Heart right ventricle (tissue), 16 donors: ENCODE results near the gene DDAH1. TPM values are rescaled to one million over a fixed set of nuclear protein-coding genes. Genes with fewer than 3 reads are reported as not detected.
A peak's percentile ranks its signal among the peaks of the same experiment; 100 is the strongest.

Source experiments
- ATAC-seq, 8 donors: fragments of 200-7000 bp; cut with Tn5 transposase; one replicate each; pipeline ENCODE4 v1.9.1; 2020; ENCODE audit warnings: mild to moderate bottlenecking in 8 of 8, moderate library complexity in 8 of 8, moderate number of reproducible peaks in 1 of 8
- DNase-seq, 2 donors: peaks; one replicate each; pipeline ENCODE4 v3.0.0-alpha.2; 2020
- H3K27ac ChIP-seq, 10 donors: fragments of 200-600 bp; sonication (generic) in 2 of 10; one replicate each; pipeline versions ENCODE4 v1.5.0 to v1.8.0; 2020 to 2022; ENCODE audit warnings: mild to moderate bottlenecking in 3 of 10
- H3K27me3 ChIP-seq, 7 donors: fragments of 200-600 bp; one replicate each; pipeline ENCODE4 v1.8.0; 2021 to 2022; ENCODE audit warnings: mild to moderate bottlenecking in 2 of 7
- H3K36me3 ChIP-seq, 9 donors: fragments of 200-600 bp; sonication (generic) in 1 of 9; one replicate each; pipeline versions ENCODE4 v1.5.0 to v1.8.0; 2020 to 2022; ENCODE audit warnings: mild to moderate bottlenecking in 2 of 9
- H3K4me1 ChIP-seq, 9 donors: fragments of 200-600 bp; sonication (generic) in 1 of 9; one replicate each; pipeline versions ENCODE4 v1.5.0 to v1.8.0; 2020 to 2022; ENCODE audit warnings: mild to moderate bottlenecking in 4 of 9
- H3K4me3 ChIP-seq, 10 donors: fragments of 200-600 bp; sonication (generic) in 2 of 10; one replicate each; pipeline versions ENCODE4 v1.5.0 to v1.8.0; 2020 to 2022; ENCODE audit warnings: mild to moderate bottlenecking in 7 of 10, moderate library complexity in 2 of 10
- H3K9me3 ChIP-seq, 11 donors: fragments of 200-600 bp in 10 of 11; sonication (generic) in 2 of 11; one replicate each; pipeline versions ENCODE4 v1.5.0 to v1.8.0; 2013 to 2022; ENCODE audit warnings: mild to moderate bottlenecking in 2 of 11, control low read depth in 1 of 11, moderate library complexity in 1 of 11
- CTCF ChIP-seq, 9 donors: fragments of 200-600 bp; sonication (generic) in 2 of 9; IDR thresholded peaks; one replicate each; pipeline versions ENCODE4 v1.5.0 to v1.8.0; 2021 to 2022; ENCODE audit warnings: antibody characterized with exemption in 9 of 9, mild to moderate bottlenecking in 5 of 9, moderate library complexity in 1 of 9
- WGBS, 2 donors: extraction: QIAGEN DNeasy Blood & Tissue Kit; methylation state at CpG; one replicate each; pipeline ENCODE4 v1.1.7; 2013; ENCODE audit warnings: inconsistent platforms in 1 of 2; 5-methylcytosine and 5-hydroxymethylcytosine counted together
- intact Hi-C, 10 donors: fragments of 100-400 bp; cut with DNase I; formaldehyde crosslinking; loops; one replicate each; pipeline versions ENCODE4 v1.11.1 to v1.14.2; 2022
- polyA plus RNA-seq, 2 donors: library from polyadenylated mRNA; stranded (reverse); fragments of 200-250 nt; gene quantifications; one replicate each; pipeline ENCODE4 v1.2.3, GENCODE V29; 2013
- total RNA-seq, 10 donors: library from RNA; stranded (reverse); fragmentation: NEBNext Ultra II Directional in 3 of 10; extraction: Animal tissue kit (Norgen Biotek cat#: 25700) in 3 of 10; gene quantifications; one replicate each; pipeline versions ENCODE4 v1.2.1 to v1.2.4, GENCODE V29; 2021 to 2023
- donor health status: Arrhythmogenic right ventricular cardiomyopathy.
- donor health status: ischemic (EF 13 %, LVEDD 7.1; RV severe dilation, severe dysfunction).
- donor health status: healthy with polysubstance abuse.
- donor health status: DM: no; HTN: yes; CAD: no.
- donor health status: DM: no; HTN: no; CAD: no.
- donor health status: ischemic (EF 25% LVEDD 6.9; RV normal size, moderate dysfunction).
- donor health status: ischemic (EF 25% LVEDD 5.7; RV mildly dilated, moderate dysfunction).
- donor health status: healthy.
- donor health status: DM: yes; HTN: yes; CAD: no.
- donor health status: Ischemic cardiomyopathy.
- donor health status: ischemic (EF 35%, LVEDD 5.7; RV mildly dilated, moderate dysfunction).
- donor health status: nonischemic (EF 11% LVEDD 7.7; RV severe dilation, severe dysfunction).
- donor health status: DM: yes; HTN: yes; CAD: no.
- donor health status: PGD.
- donor health status: ischemic (EF 29% LVEDD 5.4; RV normal size, mild dysfunction).
- donor health status: nonischemic (EF 23%, LVEDD 6.1; RV moderate dilation, normal function).

Gene DDAH1
- total and polyA plus RNA-seq, 12 donors: 2.7 to 29.0 (median 16.6) TPM

GRCh38 chr1:85307987-85308832 lies 156.7 kb downstream of the DDAH1 start:
- H3K4me3 ChIP-seq: peak overlapping the region in 1 of 10 donors; percentile 14
- H3K36me3 ChIP-seq: no peaks in the 10 kb centered on the region
- ATAC-seq (peak; percentile 95 to 99 (median 97)), DNase-seq (peak; percentile 89)
- intact Hi-C loops: loop anchor here (1.0 to 10.0 kb wide), 24 partner anchors 41 to 709 kb away; partner anchors contain the start of genes CCN1 (in 5 of the 10), DDAH1 (in 1 of the 10) and ZNHIT6 (in 1 of the 10)
- peak overlapping the region in 1 of 10 donors; percentile 14 for H3K27ac ChIP-seq
- peaks cover 0 to 17% (median 8%) of the 10 kb centered on the region in 9 donors for H3K4me1 ChIP-seq
- TF ChIP-seq CTCF (IDR thresholded peaks at IDR 0.05): peak; percentile 96 to 99 (median 98)
- no peaks in the 10 kb centered on the region for H3K9me3 ChIP-seq
- 24 to 25% methylated on average over 27 of the region's 27 CpGs for WGBS, 2 donors
- peaks cover 0 to 11% (median 0%) of the 10 kb centered on the region in 7 donors for H3K27me3 ChIP-seq

- H3K27ac ChIP-seq: no peak overlapping the region
- no peak overlapping the region for H3K4me3 ChIP-seq
- 98% methylated on average over 4 of the region's 4 CpGs for WGBS, 2 donors
- ATAC-seq: no peak
- peaks cover 0 to 10% (median 6%) of the 10 kb centered on the region in 9 donors for H3K4me1 ChIP-seq
- TF ChIP-seq CTCF (IDR thresholded peaks at IDR 0.05): no peak
- intact Hi-C loops: loop anchor here in 9 of 10 donors (5.0 to 10.0 kb wide), 15 partner anchors 89 to 711 kb away; partner anchors contain the start of genes CCN1 (in 3 of the 9), DDAH1 (in 1 of the 9) and ZNHIT6 (in 1 of the 9)
- no peaks in the 10 kb centered on the region for H3K9me3 ChIP-seq
- H3K36me3 ChIP-seq: no peaks in the 10 kb centered on the region
- DNase-seq: no peak
- peaks cover 0 to 11% (median 0%) of the 10 kb centered on the region in 7 donors for H3K27me3 ChIP-seq
Measured at GRCh38 chr1:85306236-85306635, 158.7 kb downstream of the DDAH1 start.

- Histone ChIP-seq H3K27ac (no peak overlapping the region), H3K9me3 (no peaks in the 10 kb centered on the region), H3K36me3 (no peaks in the 10 kb centered on the region), H3K4me3 (no peak overlapping the region), H3K4me1 (peaks cover 0 to 11% (median 4%) of the 10 kb centered on the region in 9 donors), H3K27me3 (peaks cover 0 to 9% (median 0%) of the 10 kb centered on the region in 7 donors)
- DNase-seq (no peak), ATAC-seq (no peak)
- WGBS, 2 donors: 64 to 91% methylated on average over 4 of the region's 4 CpGs
- intact Hi-C loops: loop anchor here in 6 of 10 donors (10.0 kb wide), 7 partner anchors 91 to 711 kb away; partner anchors contain the start of gene DDAH1 (in 1 of the 6)
- TF ChIP-seq CTCF (IDR thresholded peaks at IDR 0.05): no peak
Measured at GRCh38 chr1:85303440-85304162, 161.4 kb downstream of the DDAH1 start.

GRCh38 chr1:85300140-85300539 lies 164.8 kb downstream of the DDAH1 start:
- Histone ChIP-seq H3K27ac (no peak overlapping the region), H3K27me3 (no peaks in the 10 kb centered on the region), H3K36me3 (no peaks in the 10 kb centered on the region), H3K4me3 (no peak overlapping the region), H3K9me3 (no peaks in the 10 kb centered on the region), H3K4me1 (peaks cover 0 to 22% (median 13%) of the 10 kb centered on the region in 9 donors)
- intact Hi-C loops: loop anchor here in 6 of 10 donors (10.0 kb wide), 7 partner anchors 95 to 715 kb away; partner anchors contain the start of gene DDAH1 (in 1 of the 6)
- no peak for TF ChIP-seq CTCF (IDR thresholded peaks at IDR 0.05)
- ATAC-seq (no peak), DNase-seq (no peak)
- 77 to 92% methylated on average over 3 of the region's 3 CpGs for WGBS, 2 donors
